CD4-positive, alpha-beta T cell (primary cell): Measurements from ENCODE around the gene TMEM204. TPM values are rescaled to one million over a fixed set of nuclear protein-coding genes. Genes with fewer than 3 reads are reported as not detected.

Experiments
- ATAC-seq: fragments of 200-7000 bp; cut with Tn5 transposase; one replicate; pipeline ENCODE4 v1.10.0; 2022; ENCODE audit warnings: mild to moderate bottlenecking; ENCODE audit not compliant: poor library complexity
- CTCF ChIA-PET: fragments of 350-600 bp; sonication (Branson Sonifier 250); formaldehyde crosslinking; loops from one replicate; lab custom pipeline; 2021; ENCODE audit warnings: antibody characterized with exemption, inconsistent platforms; lab: Charles Lee
- POLR2A ChIA-PET: fragments of 350-600 bp; sonication (Branson Sonifier 250); formaldehyde crosslinking; loops from one replicate; lab custom pipeline; 2021; ENCODE audit warnings: antibody characterized with exemption, inconsistent platforms; lab: Charles Lee
- DNase-seq, 14 experiments: peaks; one replicate each; pipeline ENCODE4 v3.0.0-alpha.2; 2013 to 2020; ENCODE audit warnings: mixed read lengths in 2 of 14
- H3K27ac ChIP-seq, 2 donors: one replicate each; pipeline versions ENCODE4 v1.5.1 to v1.7.0; 2013; ENCODE audit warnings: low read length in 2 of 2, low read depth in 1 of 2, mild to moderate bottlenecking in 1 of 2
- H3K27me3 ChIP-seq, 2 experiments: 1 replicate in 1 of 2; 2 replicates in 1 of 2; pipeline versions ENCODE4 v1.6.1 to v1.7.0; 2013; ENCODE audit warnings: low read length in 2 of 2, control low read depth in 1 of 2, mild to moderate bottlenecking in 1 of 2, moderate library complexity in 1 of 2; ENCODE audit not compliant: insufficient read depth in 2 of 2, control insufficient read depth in 1 of 2
- H3K36me3 ChIP-seq: one replicate; pipeline ENCODE4 v1.6.1; 2013; ENCODE audit warnings: low read length, control low read depth; ENCODE audit not compliant: insufficient read depth
- H3K4me1 ChIP-seq: one replicate; pipeline ENCODE4 v1.6.1; 2013; ENCODE audit warnings: low read length, control low read depth; ENCODE audit not compliant: insufficient read depth
- H3K4me3 ChIP-seq: one replicate; pipeline ENCODE4 v1.5.1; 2013; ENCODE audit warnings: mild to moderate bottlenecking, low read length, moderate library complexity
- H3K9me3 ChIP-seq, 2 experiments: 1 replicate in 1 of 2; 2 replicates in 1 of 2; pipeline versions ENCODE4 v1.6.1 to v1.7.0; 2013; ENCODE audit warnings: low read length in 2 of 2, mild to moderate bottlenecking in 2 of 2, control low read depth in 1 of 2, moderate library complexity in 1 of 2; ENCODE audit not compliant: control insufficient read depth in 1 of 2, insufficient read depth in 1 of 2
- H3K27ac Mint-ChIP-seq: one replicate; pipeline ENCODE4 v1.8.0; 2020; ENCODE audit warnings: mixed read lengths
- H3K27me3 Mint-ChIP-seq: one replicate; pipeline ENCODE4 v1.8.0; 2021; ENCODE audit warnings: mixed read lengths
- H3K36me3 Mint-ChIP-seq: one replicate; pipeline ENCODE4 v1.8.0; 2021; ENCODE audit warnings: low read depth, mixed read lengths
- H3K4me1 Mint-ChIP-seq: one replicate; pipeline ENCODE4 v1.8.0; 2021; ENCODE audit warnings: low read depth, mixed read lengths
- H3K4me3 Mint-ChIP-seq: one replicate; pipeline ENCODE4 v1.8.0; 2020; ENCODE audit warnings: mild to moderate bottlenecking, mixed read lengths
- H3K9me3 Mint-ChIP-seq: one replicate; pipeline ENCODE4 v1.8.0; 2020; ENCODE audit warnings: mixed read lengths
- intact Hi-C, 2 experiments: fragments of 100-400 bp; cut with DNase I in 1 of 2; cut with micrococcal nuclease in 1 of 2; formaldehyde crosslinking; loops; one replicate each; pipeline versions ENCODE4 v1.15.1 to v1.9.0; 2023 to 2025; cut with DNase I, micrococcal nuclease
- total RNA-seq, 174 experiments: library from RNA in 2 of 174; stranded (reverse) in 2 of 174; gene quantifications; one replicate each; pipeline ENCODE4 v1.2.3 and lab custom pipeline; 2021 to 2026
- TF ChIP-seq, protein P1 (sequence below): fragments of 200-600 bp; IDR thresholded peaks from one replicate; pipeline ENCODE4 v1.8.0; 2022; ENCODE audit warnings: antibody characterized with exemption, mild to moderate bottlenecking

Gene TMEM204
- total RNA-seq, 2 experiments from 2014 or later: 20.5 to 22.1 TPM

GRCh38 chr16:1580956-1581355, 47.5 kb downstream of the TMEM204 start:
- H3K9me3 Mint-ChIP-seq: no peaks in the 10 kb centered on the region
- no peak overlapping the region for H3K4me3 Mint-ChIP-seq
- no peaks in the 10 kb centered on the region for H3K27me3 ChIP-seq
- H3K27ac Mint-ChIP-seq: no peak overlapping the region
- no peak for ATAC-seq
- TF ChIP-seq, protein P1, sequence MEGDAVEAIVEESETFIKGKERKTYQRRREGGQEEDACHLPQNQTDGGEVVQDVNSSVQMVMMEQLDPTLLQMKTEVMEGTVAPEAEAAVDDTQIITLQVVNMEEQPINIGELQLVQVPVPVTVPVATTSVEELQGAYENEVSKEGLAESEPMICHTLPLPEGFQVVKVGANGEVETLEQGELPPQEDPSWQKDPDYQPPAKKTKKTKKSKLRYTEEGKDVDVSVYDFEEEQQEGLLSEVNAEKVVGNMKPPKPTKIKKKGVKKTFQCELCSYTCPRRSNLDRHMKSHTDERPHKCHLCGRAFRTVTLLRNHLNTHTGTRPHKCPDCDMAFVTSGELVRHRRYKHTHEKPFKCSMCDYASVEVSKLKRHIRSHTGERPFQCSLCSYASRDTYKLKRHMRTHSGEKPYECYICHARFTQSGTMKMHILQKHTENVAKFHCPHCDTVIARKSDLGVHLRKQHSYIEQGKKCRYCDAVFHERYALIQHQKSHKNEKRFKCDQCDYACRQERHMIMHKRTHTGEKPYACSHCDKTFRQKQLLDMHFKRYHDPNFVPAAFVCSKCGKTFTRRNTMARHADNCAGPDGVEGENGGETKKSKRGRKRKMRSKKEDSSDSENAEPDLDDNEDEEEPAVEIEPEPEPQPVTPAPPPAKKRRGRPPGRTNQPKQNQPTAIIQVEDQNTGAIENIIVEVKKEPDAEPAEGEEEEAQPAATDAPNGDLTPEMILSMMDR: no peak
- no peaks in the 10 kb centered on the region for H3K27me3 Mint-ChIP-seq
- CTCF ChIA-PET: no interaction called here
- no peaks in the 10 kb centered on the region for H3K4me1 ChIP-seq
- DNase-seq: no peak
- H3K4me3 ChIP-seq: no peak overlapping the region
- no peak overlapping the region for H3K27ac ChIP-seq
- H3K4me1 Mint-ChIP-seq: no peaks in the 10 kb centered on the region
- intact Hi-C loops: no loop called here
- H3K36me3 Mint-ChIP-seq: no peaks in the 10 kb centered on the region
- no peaks in the 10 kb centered on the region for H3K9me3 ChIP-seq
- no peaks in the 10 kb centered on the region for H3K36me3 ChIP-seq
- POLR2A ChIA-PET: no interaction called here

DNA sequence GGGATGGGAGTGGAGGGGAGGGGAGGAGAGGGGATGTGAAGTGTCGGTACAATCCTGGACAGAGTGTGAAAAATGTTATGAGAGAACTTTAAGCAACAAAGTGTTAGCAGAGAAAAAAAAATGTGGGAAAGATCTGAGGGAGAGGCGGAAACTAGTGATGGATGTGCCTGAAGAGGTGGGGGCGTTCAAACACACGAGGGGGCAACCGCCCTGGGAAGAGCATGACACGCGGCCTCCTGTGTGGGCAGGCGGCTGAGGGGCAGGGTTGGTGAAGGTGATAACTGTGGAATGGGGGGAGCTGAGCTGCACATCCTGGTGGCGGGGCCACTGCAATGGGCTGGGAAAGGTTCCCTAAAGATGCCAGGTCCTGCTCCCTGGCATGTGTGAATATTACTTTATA, 48.3 kb downstream of the TMEM204 start:
- no peaks in the 10 kb centered on the region for H3K4me1 ChIP-seq
- ATAC-seq: no peak
- CTCF ChIA-PET: no interaction called here
- no peaks in the 10 kb centered on the region for H3K27me3 Mint-ChIP-seq
- intact Hi-C loops: no loop called here
- no peaks in the 10 kb centered on the region for H3K4me1 Mint-ChIP-seq
- no peak for DNase-seq
- H3K36me3 ChIP-seq: no peaks in the 10 kb centered on the region
- H3K4me3 Mint-ChIP-seq: no peak overlapping the region
- no peaks in the 10 kb centered on the region for H3K9me3 Mint-ChIP-seq
- TF ChIP-seq, protein P1: no peak
- POLR2A ChIA-PET: no interaction called here
- no peak overlapping the region for H3K27ac Mint-ChIP-seq
- H3K27ac ChIP-seq: no peak overlapping the region
- H3K36me3 Mint-ChIP-seq: no peaks in the 10 kb centered on the region
- no peaks in the 10 kb centered on the region for H3K9me3 ChIP-seq
- H3K4me3 ChIP-seq: no peak overlapping the region
- no peaks in the 10 kb centered on the region for H3K27me3 ChIP-seq

- CTCF ChIA-PET: no interaction called here
- no peaks in the 10 kb centered on the region for H3K27me3 Mint-ChIP-seq
Observed at GRCh38 chr16:1583180-1583579, 49.7 kb downstream of the TMEM204 start.

More at GRCh38 chr16:1583180-1583579, 49.7 kb downstream of the TMEM204 start:
- Mint-ChIP-seq H3K36me3 (no peaks in the 10 kb centered on the region), H3K9me3 (no peaks in the 10 kb centered on the region), H3K4me3 (no peak overlapping the region), H3K4me1 (no peaks in the 10 kb centered on the region), H3K27ac (no peak overlapping the region)
- H3K36me3 ChIP-seq: no peaks in the 10 kb centered on the region
- H3K27ac ChIP-seq: no peak overlapping the region
- POLR2A ChIA-PET: no interaction called here
- intact Hi-C loops: no loop called here
- no peaks in the 10 kb centered on the region for H3K27me3 ChIP-seq
- DNase-seq: no peak
- no peak overlapping the region for H3K4me3 ChIP-seq
- TF ChIP-seq, protein P1: no peak
- no peak for ATAC-seq
- no peaks in the 10 kb centered on the region for H3K9me3 ChIP-seq
- no peaks in the 10 kb centered on the region for H3K4me1 ChIP-seq
